SK-N-MC (cell line): ENCODE measurements around the gene YEATS2.

Experiments
- EZH2 ChIP-seq: fragments of 200-600 bp; sonication (generic); IDR thresholded peaks from one replicate; pipeline ENCODE4 v1.6.1; 2017; ENCODE audit warnings: antibody characterized with exemption
- FOXP2 ChIP-seq: optimal IDR thresholded peaks from 2 replicates; pipeline ENCODE3; 2011; ENCODE audit warnings: mild to moderate bottlenecking, moderate library complexity; ENCODE audit not compliant: insufficient read depth; ENCODE audit errors: extremely low read length, control extremely low read depth

GRCh38 chr3:183857863-183858262 is 160.3 kb downstream of the YEATS2 start:
- TF ChIP-seq EZH2 (no peak), FOXP2 (no peak)
